Fibroblast of mammary gland (primary cell): ENCODE results near the gene MYO1A.

Experiments used
- DNase-seq: peaks from one replicate; pipeline ENCODE4 v3.0.0-alpha.2; 2010; ENCODE audit warnings: low read depth
- H3K4me3 ChIP-seq: 2 replicates; pipeline ENCODE4 v1.5.1; 2011; ENCODE audit warnings: low read depth, mild to moderate bottlenecking, low read length, moderate library complexity; ENCODE audit not compliant: control insufficient read depth
- TF ChIP-seq, protein P1 (sequence below): conservative IDR thresholded peaks from 2 replicates; pipeline ENCODE4 v1.5.1; 2011; ENCODE audit warnings: low read depth, low read length, inconsistent platforms; ENCODE audit not compliant: control insufficient read depth, insufficient read depth

Gene MYO1A

DNA sequence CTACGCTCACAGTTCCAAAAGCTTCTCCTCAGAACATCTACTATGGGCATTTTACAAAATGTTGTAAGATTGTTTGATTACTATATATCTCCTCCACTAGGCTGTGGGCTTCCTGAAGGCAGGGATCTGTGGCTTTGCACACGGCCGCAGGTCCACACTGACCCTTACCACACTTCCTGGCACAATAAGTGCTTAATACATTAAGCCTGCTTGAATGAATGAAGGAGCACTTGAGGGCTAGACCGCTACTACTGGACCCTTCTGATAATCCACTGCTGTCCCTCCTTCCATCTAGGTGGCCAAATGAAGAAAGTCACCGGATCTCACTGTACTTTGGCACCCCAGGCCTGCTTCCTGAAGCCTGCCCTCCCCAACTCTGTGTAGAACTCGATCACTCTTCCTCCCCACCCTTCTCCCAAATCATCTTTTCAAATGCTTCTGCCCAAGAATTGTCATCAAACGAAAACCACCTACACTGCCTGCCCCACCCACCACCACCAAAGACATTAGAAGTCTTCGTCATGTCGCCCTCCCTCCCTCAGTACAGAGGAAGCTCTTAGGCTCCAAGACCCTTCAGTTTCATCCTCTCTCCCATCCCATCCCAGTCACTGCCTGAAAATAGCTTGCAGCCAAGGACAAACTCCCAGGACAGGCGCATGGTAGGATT is 43.0 kb downstream of the MYO1A start:
- H3K4me3 ChIP-seq = peak overlapping the region; percentile 40
- no peak for DNase-seq
- TF ChIP-seq, protein P1, sequence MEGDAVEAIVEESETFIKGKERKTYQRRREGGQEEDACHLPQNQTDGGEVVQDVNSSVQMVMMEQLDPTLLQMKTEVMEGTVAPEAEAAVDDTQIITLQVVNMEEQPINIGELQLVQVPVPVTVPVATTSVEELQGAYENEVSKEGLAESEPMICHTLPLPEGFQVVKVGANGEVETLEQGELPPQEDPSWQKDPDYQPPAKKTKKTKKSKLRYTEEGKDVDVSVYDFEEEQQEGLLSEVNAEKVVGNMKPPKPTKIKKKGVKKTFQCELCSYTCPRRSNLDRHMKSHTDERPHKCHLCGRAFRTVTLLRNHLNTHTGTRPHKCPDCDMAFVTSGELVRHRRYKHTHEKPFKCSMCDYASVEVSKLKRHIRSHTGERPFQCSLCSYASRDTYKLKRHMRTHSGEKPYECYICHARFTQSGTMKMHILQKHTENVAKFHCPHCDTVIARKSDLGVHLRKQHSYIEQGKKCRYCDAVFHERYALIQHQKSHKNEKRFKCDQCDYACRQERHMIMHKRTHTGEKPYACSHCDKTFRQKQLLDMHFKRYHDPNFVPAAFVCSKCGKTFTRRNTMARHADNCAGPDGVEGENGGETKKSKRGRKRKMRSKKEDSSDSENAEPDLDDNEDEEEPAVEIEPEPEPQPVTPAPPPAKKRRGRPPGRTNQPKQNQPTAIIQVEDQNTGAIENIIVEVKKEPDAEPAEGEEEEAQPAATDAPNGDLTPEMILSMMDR = no peak

DNA sequence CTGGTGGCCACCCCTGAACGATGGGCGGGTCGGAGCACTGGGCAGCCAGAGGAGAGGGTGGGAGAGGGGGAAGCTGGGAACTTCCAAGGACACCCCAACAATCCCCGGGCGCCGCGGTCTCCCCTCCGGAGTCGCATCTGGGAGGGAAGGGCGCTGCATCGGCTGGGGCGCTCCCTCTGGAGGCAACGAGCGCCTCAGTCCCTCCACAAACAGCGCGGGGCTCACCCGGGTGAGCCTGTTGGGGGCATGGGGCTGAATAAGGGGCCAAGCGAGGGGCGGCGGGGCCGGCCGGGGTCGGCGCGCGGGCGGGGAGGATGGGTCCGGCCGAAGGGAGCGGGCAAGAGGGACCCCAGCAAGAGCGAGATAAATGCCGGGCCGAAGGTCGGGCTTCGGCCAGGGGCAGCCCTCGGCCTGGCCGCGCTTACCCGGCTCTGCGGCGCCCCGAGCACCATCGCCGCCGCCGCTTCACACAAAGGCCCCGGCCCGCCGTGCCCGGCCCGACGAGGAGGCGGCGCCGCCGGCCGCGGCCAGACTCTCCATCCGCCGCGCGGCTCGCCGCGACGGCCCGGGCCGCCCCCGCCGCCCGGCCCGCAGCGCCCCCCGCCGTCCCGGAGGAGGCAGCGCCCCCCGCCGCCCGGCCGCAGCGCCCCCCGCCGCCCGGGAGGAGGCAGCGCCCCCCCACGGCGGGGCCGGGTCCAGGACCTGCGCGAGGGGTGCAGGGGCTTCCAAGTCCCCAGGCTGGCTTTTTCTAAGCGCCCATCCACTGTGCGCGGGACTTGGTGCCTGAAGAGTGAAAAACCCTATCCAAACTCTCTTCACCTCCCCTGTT is 43.7 kb downstream of the MYO1A start, which contains the start of gene ZBTB39:
Gene ZBTB39 (minus strand): TSS at position 567 of the 829 bp plus-strand sequence. CDS start 1,629 bp downstream, outside the sequence.
- peak; percentile 22 for DNase-seq
- peak within 1 kb of the TSS; percentile 78 for H3K4me3 ChIP-seq
- TF ChIP-seq, protein P1 = no peak

DNA sequence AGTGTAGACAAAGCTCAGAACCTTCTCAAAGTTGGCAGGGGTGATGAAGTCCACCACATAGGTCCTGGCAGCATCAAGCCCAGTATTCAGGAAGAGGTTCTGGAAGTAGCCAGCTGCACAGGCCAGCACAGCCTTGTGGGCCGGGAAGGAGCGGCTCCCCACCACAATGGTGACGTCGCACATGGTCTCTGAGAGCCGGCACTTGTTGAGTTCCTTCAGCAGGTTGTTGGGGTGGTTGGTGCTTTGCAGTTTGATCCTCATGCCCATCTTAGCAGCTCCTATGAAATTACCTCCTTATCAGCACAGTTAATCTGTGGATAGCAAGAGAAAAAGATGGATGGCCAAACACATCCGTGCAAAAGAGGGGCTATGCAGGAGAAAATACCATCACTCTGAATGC is 45.3 kb downstream of the MYO1A start:
- H3K4me3 ChIP-seq = no peak overlapping the region
- DNase-seq = no peak
- TF ChIP-seq, protein P1 = no peak

DNA sequence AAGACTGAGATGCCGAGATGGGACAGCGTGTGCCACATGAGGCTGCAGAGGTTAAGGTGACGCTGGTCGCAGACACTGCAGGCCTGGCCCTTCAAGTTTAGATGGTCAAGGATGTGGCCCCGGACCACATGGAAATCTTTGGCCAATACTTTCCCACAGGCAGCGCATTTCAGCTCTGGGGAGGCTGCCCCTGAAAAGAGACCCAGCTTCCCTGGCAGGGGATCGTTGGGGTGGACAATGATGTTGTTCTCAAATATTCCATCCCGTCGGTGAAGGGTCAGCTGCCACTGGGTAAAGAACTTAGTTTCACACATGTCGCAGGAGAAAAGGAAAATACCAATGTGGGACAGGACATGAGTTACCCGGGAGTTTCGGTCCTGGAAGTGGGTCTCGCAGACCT is 46.5 kb downstream of the MYO1A start:
- no peak for DNase-seq

GRCh38 chr12:57001448-57001906 is 48.5 kb downstream of the MYO1A start:
- DNase-seq = peak; percentile 65
- no peak overlapping the region for H3K4me3 ChIP-seq
- TF ChIP-seq, protein P1 = peak; percentile 67

More for the DNA sequence above, 46.5 kb downstream of the MYO1A start:
- TF ChIP-seq, protein P1 = no peak
- H3K4me3 ChIP-seq = no peak overlapping the region

- DNase-seq = no peak
- TF ChIP-seq, protein P1 = no peak
- no peak overlapping the region for H3K4me3 ChIP-seq
Observed at GRCh38 chr12:57000393-57000792, 49.5 kb downstream of the MYO1A start.
